GM12875 (cell line): ENCODE data around the gene CAPZB.
A peak's percentile ranks its signal among the peaks of the same experiment; 100 is the strongest.

Experiments used
- H3K4me3 ChIP-seq: one replicate; pipeline ENCODE4 v1.5.1; 2011; ENCODE audit warnings: low read depth, low read length, control low read depth
- TF ChIP-seq, protein P1 (sequence below): IDR thresholded peaks from 2 replicates; pipeline ENCODE4 v1.5.1; 2011; ENCODE audit warnings: low read depth, mild to moderate bottlenecking, control low read depth, inconsistent platforms, low read length, moderate library complexity, borderline replicate concordance; ENCODE audit not compliant: insufficient read depth

CAPZB gene

GRCh38 chr1:19447550-19447949 is 37.8 kb downstream of the CAPZB start:
- H3K4me3 ChIP-seq = no peak overlapping the region
- TF ChIP-seq, protein P1, sequence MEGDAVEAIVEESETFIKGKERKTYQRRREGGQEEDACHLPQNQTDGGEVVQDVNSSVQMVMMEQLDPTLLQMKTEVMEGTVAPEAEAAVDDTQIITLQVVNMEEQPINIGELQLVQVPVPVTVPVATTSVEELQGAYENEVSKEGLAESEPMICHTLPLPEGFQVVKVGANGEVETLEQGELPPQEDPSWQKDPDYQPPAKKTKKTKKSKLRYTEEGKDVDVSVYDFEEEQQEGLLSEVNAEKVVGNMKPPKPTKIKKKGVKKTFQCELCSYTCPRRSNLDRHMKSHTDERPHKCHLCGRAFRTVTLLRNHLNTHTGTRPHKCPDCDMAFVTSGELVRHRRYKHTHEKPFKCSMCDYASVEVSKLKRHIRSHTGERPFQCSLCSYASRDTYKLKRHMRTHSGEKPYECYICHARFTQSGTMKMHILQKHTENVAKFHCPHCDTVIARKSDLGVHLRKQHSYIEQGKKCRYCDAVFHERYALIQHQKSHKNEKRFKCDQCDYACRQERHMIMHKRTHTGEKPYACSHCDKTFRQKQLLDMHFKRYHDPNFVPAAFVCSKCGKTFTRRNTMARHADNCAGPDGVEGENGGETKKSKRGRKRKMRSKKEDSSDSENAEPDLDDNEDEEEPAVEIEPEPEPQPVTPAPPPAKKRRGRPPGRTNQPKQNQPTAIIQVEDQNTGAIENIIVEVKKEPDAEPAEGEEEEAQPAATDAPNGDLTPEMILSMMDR = no peak

GRCh38 chr1:19445417-19446342 is 39.7 kb downstream of the CAPZB start:
- TF ChIP-seq, protein P1 = peak; percentile 42; the same call in 1 of the 2 replicates
- H3K4me3 ChIP-seq = no peak overlapping the region

DNA sequence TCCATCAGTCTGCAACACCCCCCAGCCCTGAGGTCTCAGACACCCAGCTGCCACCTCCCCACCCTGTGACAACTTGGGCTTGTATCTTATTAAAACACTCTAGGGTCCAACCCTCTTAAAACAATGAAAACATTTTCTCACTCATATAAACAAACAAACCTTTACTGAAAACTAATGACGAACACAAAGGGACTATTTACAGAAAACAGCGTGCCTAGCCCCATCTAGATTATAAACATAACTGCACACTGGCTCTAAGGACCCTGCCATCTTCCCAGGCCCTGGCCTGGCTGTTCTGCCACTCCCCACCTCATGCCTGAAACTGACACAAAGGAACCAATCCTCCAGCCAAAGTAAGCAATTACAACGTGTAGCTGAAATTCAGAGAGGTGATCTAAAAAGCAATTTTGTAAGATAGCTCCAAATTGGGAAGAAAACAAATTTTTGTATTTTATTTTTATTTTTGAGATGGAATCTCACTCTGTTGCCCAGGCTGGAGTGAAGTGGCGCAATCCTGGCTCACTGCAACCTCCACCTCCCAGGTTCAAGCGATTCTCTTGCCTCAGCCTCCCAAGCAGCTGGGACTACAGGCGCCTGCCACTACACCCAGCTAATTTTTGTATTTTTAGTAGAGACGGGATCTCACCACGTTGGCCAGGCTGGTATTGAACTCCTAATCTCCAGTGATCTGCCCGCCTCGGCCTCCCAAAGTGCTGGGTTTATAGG is 40.9 kb downstream of the CAPZB start:
- TF ChIP-seq, protein P1 = no peak

DNA sequence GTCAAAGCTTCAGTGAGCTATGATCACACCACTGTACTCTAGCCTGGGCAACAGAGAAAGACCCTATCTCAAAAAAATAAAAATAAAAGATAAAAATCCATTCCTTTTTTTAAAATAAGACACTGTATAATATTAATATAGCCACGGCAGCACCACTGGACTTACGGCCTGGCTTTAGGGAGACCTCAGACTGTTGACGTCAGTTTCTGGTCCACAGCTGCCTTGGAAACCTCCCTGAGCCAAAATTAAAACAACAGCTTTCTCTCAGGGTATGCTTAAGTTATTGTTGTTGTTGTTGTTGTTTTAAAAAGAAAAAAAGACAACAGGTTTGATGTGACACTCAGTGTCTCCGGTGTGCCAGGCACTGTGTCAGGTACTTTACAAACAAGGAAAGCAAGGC is 42.0 kb downstream of the CAPZB start:
- TF ChIP-seq, protein P1 = no peak
- H3K4me3 ChIP-seq = no peak overlapping the region

More for the DNA sequence above, 40.9 kb downstream of the CAPZB start:
- H3K4me3 ChIP-seq = no peak overlapping the region

GRCh38 chr1:19442154-19443096 is 42.9 kb downstream of the CAPZB start:
- H3K4me3 ChIP-seq = no peak overlapping the region
- TF ChIP-seq, protein P1 = no peak

GRCh38 chr1:19441048-19441780 is 44.1 kb downstream of the CAPZB start:
- H3K4me3 ChIP-seq = no peak overlapping the region
- TF ChIP-seq, protein P1 = no peak
